Left lung (tissue), 10 donors: Measurements from ENCODE around the gene ZNF81. TPM values are rescaled to one million over a fixed set of nuclear protein-coding genes. Genes with fewer than 3 reads are reported as not detected.

Source experiments
- ATAC-seq: fragments of 200-7000 bp; cut with Tn5 transposase; one replicate; pipeline ENCODE4 v1.9.1; 2020; ENCODE audit warnings: moderate library complexity
- DNase-seq, 4 donors: peaks; one replicate each; pipeline ENCODE4 v3.0.0-alpha.2; 2013 to 2020
- H3K27ac ChIP-seq, 2 donors: fragments of 200-600 bp; sonication (generic) in 1 of 2; one replicate each; pipeline versions ENCODE4 v1.5.0 to v1.8.0; 2020 to 2021
- H3K27me3 ChIP-seq, 2 donors: fragments of 200-600 bp; sonication (generic) in 1 of 2; one replicate each; pipeline versions ENCODE4 v1.5.0 to v1.8.0; 2020 to 2021
- H3K36me3 ChIP-seq, 2 donors: fragments of 200-600 bp; sonication (generic) in 1 of 2; one replicate each; pipeline versions ENCODE4 v1.5.0 to v1.8.0; 2020 to 2021
- H3K4me1 ChIP-seq, 2 donors: fragments of 200-600 bp; one replicate each; pipeline ENCODE4 v1.8.0; 2021
- H3K4me3 ChIP-seq, 2 donors: fragments of 200-600 bp; sonication (generic) in 1 of 2; one replicate each; pipeline versions ENCODE4 v1.5.0 to v1.8.0; 2020 to 2021; ENCODE audit warnings: mild to moderate bottlenecking in 1 of 2
- H3K9me3 ChIP-seq, 2 donors: fragments of 200-600 bp; sonication (generic) in 1 of 2; one replicate each; pipeline versions ENCODE4 v1.5.0 to v1.8.0; 2020 to 2021
- intact Hi-C, 2 donors: fragments of 100-400 bp; cut with DNase I; formaldehyde crosslinking; loops; one replicate each; pipeline versions ENCODE4 v1.11.2 to v1.14.2; 2022
- polyA plus RNA-seq, 6 donors: library from polyadenylated mRNA; unstranded; fragments of 120-200 nt; gene quantifications; one replicate each; pipeline ENCODE4 v1.2.1, GENCODE V29; 2013; ENCODE audit not compliant: insufficient read length in 6 of 6
- total RNA-seq, 2 donors: library from RNA; stranded (reverse); fragmentation: NEBNext Ultra II Directional; extraction: Animal tissue kit (Norgen Biotek cat#: 25700); gene quantifications; one replicate each; pipeline ENCODE4 v1.2.1, GENCODE V29; 2021
- TF ChIP-seq, protein P1 (sequence below), 2 donors: fragments of 200-600 bp; sonication (generic) in 1 of 2; IDR thresholded peaks; one replicate each; pipeline versions ENCODE4 v1.5.0 to v1.8.0; 2021; ENCODE audit warnings: antibody characterized with exemption in 2 of 2
- donor health status: DM: no; HTN: yes; CAD: no.
- donor health status: DM: no; HTN: no; CAD: no.

ZNF81 gene
- total and polyA plus RNA-seq, 8 donors = 5.8 to 12.3 (median 7.3) TPM

DNA sequence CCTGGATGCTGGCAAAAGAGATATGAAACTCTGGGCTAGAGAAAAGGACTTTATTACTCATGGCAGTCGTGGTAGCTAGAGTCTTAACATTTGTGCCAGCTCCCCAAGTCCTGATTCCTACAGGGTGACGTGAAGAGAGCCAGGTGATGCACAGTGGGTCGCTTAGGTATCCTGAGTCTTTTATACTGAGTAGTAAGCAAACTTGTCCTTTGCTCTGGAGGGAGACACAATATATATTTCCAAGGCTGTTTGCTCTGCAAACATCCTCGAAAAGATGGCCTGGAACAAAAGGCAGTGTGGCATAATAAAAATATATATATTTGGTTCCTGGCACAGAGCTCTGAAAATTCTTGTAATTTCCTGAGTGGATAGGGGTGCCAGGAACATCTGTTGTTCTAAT, 23.0 kb downstream of the ZNF81 start:
- H3K27me3 ChIP-seq = no peaks in the 10 kb centered on the region
- TF ChIP-seq, protein P1, sequence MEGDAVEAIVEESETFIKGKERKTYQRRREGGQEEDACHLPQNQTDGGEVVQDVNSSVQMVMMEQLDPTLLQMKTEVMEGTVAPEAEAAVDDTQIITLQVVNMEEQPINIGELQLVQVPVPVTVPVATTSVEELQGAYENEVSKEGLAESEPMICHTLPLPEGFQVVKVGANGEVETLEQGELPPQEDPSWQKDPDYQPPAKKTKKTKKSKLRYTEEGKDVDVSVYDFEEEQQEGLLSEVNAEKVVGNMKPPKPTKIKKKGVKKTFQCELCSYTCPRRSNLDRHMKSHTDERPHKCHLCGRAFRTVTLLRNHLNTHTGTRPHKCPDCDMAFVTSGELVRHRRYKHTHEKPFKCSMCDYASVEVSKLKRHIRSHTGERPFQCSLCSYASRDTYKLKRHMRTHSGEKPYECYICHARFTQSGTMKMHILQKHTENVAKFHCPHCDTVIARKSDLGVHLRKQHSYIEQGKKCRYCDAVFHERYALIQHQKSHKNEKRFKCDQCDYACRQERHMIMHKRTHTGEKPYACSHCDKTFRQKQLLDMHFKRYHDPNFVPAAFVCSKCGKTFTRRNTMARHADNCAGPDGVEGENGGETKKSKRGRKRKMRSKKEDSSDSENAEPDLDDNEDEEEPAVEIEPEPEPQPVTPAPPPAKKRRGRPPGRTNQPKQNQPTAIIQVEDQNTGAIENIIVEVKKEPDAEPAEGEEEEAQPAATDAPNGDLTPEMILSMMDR (IDR thresholded peaks at IDR 0.05) = no peak
- no peak for ATAC-seq
- H3K4me3 ChIP-seq = no peak overlapping the region
- no peaks in the 10 kb centered on the region for H3K9me3 ChIP-seq
- H3K4me1 ChIP-seq = no peaks in the 10 kb centered on the region
- no peaks in the 10 kb centered on the region for H3K36me3 ChIP-seq
- no peak overlapping the region for H3K27ac ChIP-seq
- DNase-seq = no peak
- intact Hi-C loops = no loop called here

DNA sequence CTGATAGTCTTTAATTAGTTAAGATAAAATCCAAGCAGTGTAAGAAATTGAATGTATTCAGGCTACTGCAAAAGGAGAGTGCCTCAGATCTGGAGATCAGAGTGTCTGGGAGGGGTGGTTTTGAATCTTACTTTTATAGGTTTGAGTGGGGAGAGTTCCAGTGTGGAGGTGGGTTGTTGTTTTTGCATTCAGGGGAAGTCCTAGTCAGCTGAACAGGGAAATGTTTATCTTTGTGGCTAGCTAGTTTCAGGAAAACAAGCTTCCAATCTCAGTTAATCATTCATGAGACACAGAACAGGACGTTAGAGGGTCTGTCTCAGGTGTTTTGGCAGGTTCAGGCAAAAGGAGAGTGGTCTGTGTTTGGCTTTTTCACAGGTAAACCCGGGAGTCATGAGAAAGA, 26.0 kb downstream of the ZNF81 start:
- no peaks in the 10 kb centered on the region for H3K27me3 ChIP-seq
- H3K36me3 ChIP-seq = no peaks in the 10 kb centered on the region
- H3K9me3 ChIP-seq = no peaks in the 10 kb centered on the region
- H3K4me3 ChIP-seq = no peak overlapping the region
- no peak overlapping the region for H3K27ac ChIP-seq
- H3K4me1 ChIP-seq = no peaks in the 10 kb centered on the region
- ATAC-seq = no peak
- TF ChIP-seq, protein P1 (IDR thresholded peaks at IDR 0.05) = no peak
- intact Hi-C loops = no loop called here
- no peak for DNase-seq

DNA sequence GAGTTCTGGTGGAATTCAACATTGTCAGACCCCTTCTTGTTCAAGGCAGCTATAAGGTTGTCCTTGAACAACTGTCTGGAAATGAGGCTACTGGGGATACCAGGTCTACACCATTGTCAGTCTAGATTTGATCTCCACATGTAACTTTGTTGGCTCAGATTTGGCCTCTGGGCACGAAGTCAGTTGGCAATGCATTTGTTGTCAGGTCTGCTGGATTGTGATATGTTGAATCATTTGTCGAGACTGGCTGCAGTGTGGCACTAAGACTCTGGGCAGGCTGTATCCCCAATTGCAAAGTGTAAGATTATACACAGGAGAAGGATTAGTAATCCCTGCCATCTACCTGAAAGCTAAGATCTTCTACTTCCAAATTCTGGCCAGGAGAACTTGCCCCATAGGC, 26.5 kb downstream of the ZNF81 start:
- no peaks in the 10 kb centered on the region for H3K27me3 ChIP-seq
- DNase-seq = no peak
- H3K4me1 ChIP-seq = no peaks in the 10 kb centered on the region
- intact Hi-C loops = no loop called here
- ATAC-seq = no peak
- TF ChIP-seq, protein P1 (IDR thresholded peaks at IDR 0.05) = no peak
- no peak overlapping the region for H3K27ac ChIP-seq
- no peaks in the 10 kb centered on the region for H3K9me3 ChIP-seq
- no peak overlapping the region for H3K4me3 ChIP-seq
- no peaks in the 10 kb centered on the region for H3K36me3 ChIP-seq

DNA sequence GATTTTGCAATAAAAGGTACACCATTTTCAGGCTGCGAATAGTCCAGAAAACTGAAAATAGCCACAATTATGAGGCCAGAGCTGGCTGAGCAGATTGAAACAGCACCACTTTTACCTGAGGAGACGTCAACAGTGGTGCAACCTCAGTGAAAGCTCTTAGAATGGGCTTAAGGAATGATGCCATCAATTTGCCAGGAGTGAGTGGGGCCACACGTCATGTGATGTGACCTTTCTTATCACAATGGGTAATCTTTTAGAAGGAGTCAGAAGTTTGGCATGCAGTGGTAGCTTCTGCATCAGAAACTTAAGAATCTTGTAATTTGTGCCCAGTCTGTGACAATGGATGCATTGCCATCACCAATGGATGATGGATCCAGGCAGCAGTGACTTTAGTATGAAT, 27.6 kb downstream of the ZNF81 start:
- Histone ChIP-seq H3K4me3 (no peak overlapping the region), H3K27ac (no peak overlapping the region), H3K9me3 (no peaks in the 10 kb centered on the region), H3K27me3 (no peaks in the 10 kb centered on the region), H3K36me3 (no peaks in the 10 kb centered on the region), H3K4me1 (no peaks in the 10 kb centered on the region)
- intact Hi-C loops = no loop called here
- TF ChIP-seq, protein P1 (IDR thresholded peaks at IDR 0.05) = no peak
- DNase-seq (no peak), ATAC-seq (no peak)

DNA sequence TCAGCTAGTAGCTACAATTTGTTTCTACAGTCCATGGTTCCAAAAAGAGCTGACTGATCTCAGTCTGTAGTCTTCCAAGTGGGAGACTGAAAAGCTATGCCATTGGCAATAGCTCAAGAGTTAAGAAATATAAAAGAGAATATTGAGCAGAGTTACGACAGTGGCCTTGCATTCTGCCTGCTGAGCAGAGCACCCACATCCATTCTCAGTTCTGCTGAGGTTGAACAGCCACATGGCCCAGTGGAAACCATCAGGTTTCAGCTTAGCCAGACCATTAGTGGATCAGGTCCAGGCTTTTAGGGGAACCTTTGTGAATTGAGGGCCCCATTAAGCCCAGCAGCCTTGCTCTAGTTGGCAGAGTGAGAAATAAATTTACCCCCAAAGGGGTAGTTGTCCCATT, 28.1 kb downstream of the ZNF81 start:
- Histone ChIP-seq H3K9me3 (no peaks in the 10 kb centered on the region), H3K36me3 (no peaks in the 10 kb centered on the region), H3K4me3 (no peak overlapping the region), H3K27ac (no peak overlapping the region), H3K4me1 (no peaks in the 10 kb centered on the region), H3K27me3 (no peaks in the 10 kb centered on the region)
- no peak for DNase-seq
- TF ChIP-seq, protein P1 (IDR thresholded peaks at IDR 0.05) = no peak
- intact Hi-C loops = no loop called here
- ATAC-seq = no peak
